Peyer's patch (tissue), 4 donors: ENCODE results near the gene SMO. TPM values are rescaled to one million over a fixed set of nuclear protein-coding genes. Genes with fewer than 3 reads are reported as not detected.

Experiments
- DNase-seq, 3 donors: peaks; one replicate each; pipeline ENCODE4 v3.0.0-alpha.2; 2017 to 2019
- H3K27ac ChIP-seq, 4 donors: fragments of 200-600 bp; sonication (generic); one replicate each; pipeline ENCODE4 v1.5.1; 2016 to 2019
- H3K27me3 ChIP-seq, 2 donors: fragments of 200-600 bp; sonication (generic); one replicate each; pipeline ENCODE4 v1.5.1; 2019
- H3K36me3 ChIP-seq, 3 donors: fragments of 200-600 bp; sonication (generic); one replicate each; pipeline ENCODE4 v1.5.1; 2016 to 2019
- H3K4me1 ChIP-seq, 4 donors: fragments of 200-600 bp; sonication (generic); one replicate each; pipeline ENCODE4 v1.5.1; 2016 to 2019
- H3K4me3 ChIP-seq, 4 donors: fragments of 200-600 bp; sonication (generic); 1 replicate in 3 of 4; 2 replicates in 1 of 4; pipeline ENCODE4 v1.5.1; 2016 to 2019; ENCODE audit warnings: mild to moderate bottlenecking in 1 of 4
- H3K9me3 ChIP-seq, 4 donors: fragments of 200-600 bp; sonication (generic); one replicate each; pipeline ENCODE4 v1.5.1; 2016 to 2019; ENCODE audit warnings: mild to moderate bottlenecking in 1 of 4
- POLR2A ChIP-seq, 2 donors: fragments of 450-650 bp; IDR thresholded peaks; one replicate each; pipeline ENCODE4 v1.5.1; 2017; ENCODE audit warnings: antibody characterized with exemption in 2 of 2, mild to moderate bottlenecking in 2 of 2, moderate library complexity in 2 of 2
- total RNA-seq, 4 donors: library from RNA; depleted of rRNA; stranded (reverse); fragments of >200 nt; gene quantifications; one replicate each; pipeline ENCODE4 v1.1.0, GENCODE V29; 2016
- TF ChIP-seq, protein P1 (sequence below), 6 experiments: fragments of 450-650 bp in 4 of 6; fragments of 200-600 bp in 2 of 6; sonication (generic) in 1 of 6; IDR thresholded peaks; one replicate each; pipeline ENCODE4 v1.5.1; 2017 to 2019; ENCODE audit warnings: antibody characterized with exemption in 6 of 6, mild to moderate bottlenecking in 3 of 6, moderate library complexity in 1 of 6

Gene SMO
- total RNA-seq, 4 donors from 2014 or later = 0.70 to 14.9 (median 2.2) TPM

DNA sequence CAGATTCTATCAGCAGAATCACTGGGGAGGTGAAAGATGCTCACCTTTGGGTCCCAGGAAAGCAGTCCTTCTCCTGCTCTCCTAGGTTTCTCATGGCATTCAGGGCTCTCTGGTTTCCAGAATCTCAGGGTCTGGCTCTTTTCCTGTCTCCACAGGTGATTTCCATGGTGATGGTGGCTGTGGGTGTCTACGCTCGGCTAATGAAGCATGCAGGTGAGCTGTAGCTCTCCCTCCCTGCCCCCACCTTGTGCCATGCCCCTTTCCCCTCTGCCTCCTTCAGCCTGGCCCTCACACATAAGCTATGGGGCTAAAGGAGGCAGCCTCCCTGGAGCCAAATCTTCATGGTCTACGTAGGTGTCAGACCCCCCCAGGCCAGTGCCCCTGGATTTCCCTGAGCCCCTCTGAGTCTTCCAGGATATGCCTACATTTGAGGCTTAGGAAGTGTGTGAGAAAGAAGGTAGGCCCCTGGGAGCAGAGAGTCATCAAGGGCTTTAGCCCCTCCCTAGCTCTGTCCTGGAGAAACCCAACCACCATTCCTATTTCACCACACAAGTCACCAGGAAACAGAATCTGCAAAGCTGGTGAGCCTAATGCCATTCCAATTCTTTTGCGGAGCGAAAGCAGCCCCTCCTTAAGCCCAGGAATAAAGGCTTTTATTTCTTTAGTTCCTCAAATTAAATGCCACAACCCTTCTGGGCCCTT is 26.8 kb upstream of the SMO start:
- no peak for DNase-seq
- Histone ChIP-seq H3K27ac (no peak overlapping the region), H3K9me3 (no peaks in the 10 kb centered on the region), H3K36me3 (no peaks in the 10 kb centered on the region), H3K4me1 (no peaks in the 10 kb centered on the region), H3K4me3 (no peak overlapping the region), H3K27me3 (no peaks in the 10 kb centered on the region)
- TF ChIP-seq, protein P1, sequence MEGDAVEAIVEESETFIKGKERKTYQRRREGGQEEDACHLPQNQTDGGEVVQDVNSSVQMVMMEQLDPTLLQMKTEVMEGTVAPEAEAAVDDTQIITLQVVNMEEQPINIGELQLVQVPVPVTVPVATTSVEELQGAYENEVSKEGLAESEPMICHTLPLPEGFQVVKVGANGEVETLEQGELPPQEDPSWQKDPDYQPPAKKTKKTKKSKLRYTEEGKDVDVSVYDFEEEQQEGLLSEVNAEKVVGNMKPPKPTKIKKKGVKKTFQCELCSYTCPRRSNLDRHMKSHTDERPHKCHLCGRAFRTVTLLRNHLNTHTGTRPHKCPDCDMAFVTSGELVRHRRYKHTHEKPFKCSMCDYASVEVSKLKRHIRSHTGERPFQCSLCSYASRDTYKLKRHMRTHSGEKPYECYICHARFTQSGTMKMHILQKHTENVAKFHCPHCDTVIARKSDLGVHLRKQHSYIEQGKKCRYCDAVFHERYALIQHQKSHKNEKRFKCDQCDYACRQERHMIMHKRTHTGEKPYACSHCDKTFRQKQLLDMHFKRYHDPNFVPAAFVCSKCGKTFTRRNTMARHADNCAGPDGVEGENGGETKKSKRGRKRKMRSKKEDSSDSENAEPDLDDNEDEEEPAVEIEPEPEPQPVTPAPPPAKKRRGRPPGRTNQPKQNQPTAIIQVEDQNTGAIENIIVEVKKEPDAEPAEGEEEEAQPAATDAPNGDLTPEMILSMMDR (IDR thresholded peaks at IDR 0.05) = no peak
- no peak for TF ChIP-seq POLR2A (IDR thresholded peaks at IDR 0.05)

DNA sequence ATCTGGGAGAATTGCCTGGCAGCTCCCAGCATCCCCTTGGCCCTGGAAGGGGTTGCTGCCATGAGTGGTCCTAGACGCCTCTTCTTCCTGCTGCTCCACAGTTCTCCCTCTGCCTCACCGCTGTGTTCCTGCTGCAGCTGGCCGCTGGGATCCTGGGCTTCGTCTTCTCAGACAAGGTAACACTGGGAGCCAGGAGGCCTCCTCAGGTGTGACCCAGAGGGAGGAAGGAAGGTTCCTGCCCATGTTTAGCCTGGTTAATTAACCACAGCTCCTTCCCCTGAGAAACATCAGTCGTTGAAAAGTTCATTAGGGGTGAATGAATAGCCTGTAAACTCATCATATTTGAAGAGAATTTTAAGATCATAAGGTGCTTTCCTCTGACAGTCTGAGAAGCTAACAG is 25.7 kb upstream of the SMO start:
- no peaks in the 10 kb centered on the region for H3K4me1 ChIP-seq
- no peak overlapping the region for H3K27ac ChIP-seq
- TF ChIP-seq POLR2A (IDR thresholded peaks at IDR 0.05) = no peak
- TF ChIP-seq, protein P1 (IDR thresholded peaks at IDR 0.05) = no peak
- H3K4me3 ChIP-seq = no peak overlapping the region
- H3K27me3 ChIP-seq = no peaks in the 10 kb centered on the region
- no peaks in the 10 kb centered on the region for H3K36me3 ChIP-seq
- DNase-seq = no peak
- H3K9me3 ChIP-seq = no peaks in the 10 kb centered on the region

DNA sequence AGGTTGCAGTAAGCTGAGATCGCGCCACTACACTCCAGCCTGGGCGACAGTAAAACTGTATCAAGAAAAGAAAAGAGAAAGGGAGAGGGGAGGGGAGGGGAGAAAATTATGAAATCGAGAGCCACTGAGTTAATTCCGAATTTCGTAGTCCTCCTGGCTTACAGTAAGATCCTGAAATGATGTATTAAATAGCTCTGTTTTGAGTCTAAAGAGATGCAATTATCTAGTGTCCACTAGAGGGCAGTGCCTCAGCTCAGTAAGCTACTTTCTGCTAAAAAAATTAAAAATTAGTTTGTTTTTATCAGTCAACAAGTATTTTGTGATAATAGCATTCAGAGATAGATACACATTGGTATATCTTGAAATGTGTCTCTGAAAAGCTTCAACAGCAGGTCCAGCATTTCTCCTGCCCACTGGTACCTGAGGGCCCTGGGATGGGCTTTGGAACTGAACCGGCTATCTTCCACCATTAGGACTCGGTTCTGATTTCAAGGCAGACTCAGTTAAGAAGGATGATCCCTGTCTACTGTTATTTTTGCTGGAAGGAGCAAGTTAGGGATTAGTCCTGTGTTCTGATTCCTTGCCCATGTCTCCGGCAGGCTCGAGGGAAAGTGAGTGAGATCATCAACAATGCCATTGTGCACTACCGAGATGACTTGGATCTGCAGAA is 24.4 kb upstream of the SMO start:
- no peak overlapping the region for H3K4me3 ChIP-seq
- no peaks in the 10 kb centered on the region for H3K27me3 ChIP-seq
- H3K27ac ChIP-seq = no peak overlapping the region
- H3K9me3 ChIP-seq = no peaks in the 10 kb centered on the region
- TF ChIP-seq POLR2A (IDR thresholded peaks at IDR 0.05) = no peak
- TF ChIP-seq, protein P1 (IDR thresholded peaks at IDR 0.05) = peak; percentile 66 to 93 (median 74)
- peaks cover 0 to 5% (median 2%) of the 10 kb centered on the region in 4 donors for H3K4me1 ChIP-seq
- no peaks in the 10 kb centered on the region for H3K36me3 ChIP-seq
- DNase-seq = no peak

DNA sequence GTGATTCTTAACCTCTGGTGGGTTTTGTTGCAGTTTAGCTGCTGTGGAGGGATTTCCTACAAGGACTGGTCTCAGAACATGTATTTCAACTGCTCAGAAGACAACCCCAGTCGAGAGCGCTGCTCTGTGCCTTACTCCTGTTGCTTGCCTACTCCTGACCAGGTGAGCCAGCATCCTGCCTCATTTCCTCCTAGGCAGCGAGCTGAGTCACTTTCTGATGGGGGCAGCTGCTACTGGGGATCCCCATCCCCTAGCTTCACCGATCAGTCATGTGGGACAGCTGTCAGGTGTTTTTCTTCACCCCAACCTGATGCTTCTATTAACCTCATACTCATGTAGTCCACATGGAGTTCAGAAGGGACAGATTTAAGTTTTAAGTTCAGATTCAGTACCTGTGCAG is 21.7 kb upstream of the SMO start:
- Histone ChIP-seq H3K27ac (no peak overlapping the region), H3K4me1 (peaks cover 0 to 9% (median 4%) of the 10 kb centered on the region in 4 donors), H3K36me3 (no peaks in the 10 kb centered on the region), H3K4me3 (no peak overlapping the region), H3K9me3 (no peaks in the 10 kb centered on the region), H3K27me3 (no peaks in the 10 kb centered on the region)
- TF ChIP-seq POLR2A (IDR thresholded peaks at IDR 0.05) = no peak
- TF ChIP-seq, protein P1 (IDR thresholded peaks at IDR 0.05) = no peak
- no peak for DNase-seq

DNA sequence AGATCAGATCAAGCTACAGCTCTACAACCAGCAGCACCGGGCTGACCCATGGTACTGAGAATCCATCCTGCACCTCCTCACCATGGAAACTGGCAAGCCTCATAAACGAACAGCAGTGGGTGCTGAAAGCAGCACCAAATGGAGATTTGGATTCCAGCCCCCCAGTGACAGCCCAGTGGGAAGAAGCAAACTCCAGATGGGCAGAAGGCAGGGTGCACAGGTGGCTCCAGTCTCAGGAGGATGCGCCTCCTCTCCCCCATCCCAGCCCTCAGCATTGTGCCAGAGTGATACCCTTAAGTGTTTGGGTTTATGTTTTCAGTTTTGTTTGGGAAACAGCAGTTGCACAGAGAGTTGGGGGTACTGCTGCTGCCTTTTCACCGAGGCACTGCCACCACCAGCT is 20.6 kb upstream of the SMO start:
- Histone ChIP-seq H3K4me3 (no peak overlapping the region), H3K36me3 (no peaks in the 10 kb centered on the region), H3K27me3 (no peaks in the 10 kb centered on the region), H3K27ac (no peak overlapping the region), H3K4me1 (peaks cover 0 to 9% (median 4%) of the 10 kb centered on the region in 4 donors), H3K9me3 (no peaks in the 10 kb centered on the region)
- no peak for DNase-seq
- TF ChIP-seq, protein P1 (IDR thresholded peaks at IDR 0.05) = no peak
- no peak for TF ChIP-seq POLR2A (IDR thresholded peaks at IDR 0.05)
